CD4-positive, alpha-beta T cell (primary cell): ENCODE results near the gene TCF4. TPM values are rescaled to one million over a fixed set of nuclear protein-coding genes. Genes with fewer than 3 reads are reported as not detected.

ENCODE experiments used
- ATAC-seq: fragments of 200-7000 bp; cut with Tn5 transposase; one replicate; pipeline ENCODE4 v1.10.0; 2022; ENCODE audit warnings: mild to moderate bottlenecking; ENCODE audit not compliant: poor library complexity
- CTCF ChIA-PET: fragments of 350-600 bp; sonication (Branson Sonifier 250); formaldehyde crosslinking; loops from one replicate; lab custom pipeline; 2021; ENCODE audit warnings: antibody characterized with exemption, inconsistent platforms; lab: Charles Lee
- POLR2A ChIA-PET: fragments of 350-600 bp; sonication (Branson Sonifier 250); formaldehyde crosslinking; loops from one replicate; lab custom pipeline; 2021; ENCODE audit warnings: antibody characterized with exemption, inconsistent platforms; lab: Charles Lee
- DNase-seq, 14 experiments: peaks; one replicate each; pipeline ENCODE4 v3.0.0-alpha.2; 2013 to 2020; ENCODE audit warnings: mixed read lengths in 2 of 14
- H3K27ac ChIP-seq, 2 donors: one replicate each; pipeline versions ENCODE4 v1.5.1 to v1.7.0; 2013; ENCODE audit warnings: low read length in 2 of 2, low read depth in 1 of 2, mild to moderate bottlenecking in 1 of 2
- H3K27me3 ChIP-seq, 2 experiments: 1 replicate in 1 of 2; 2 replicates in 1 of 2; pipeline versions ENCODE4 v1.6.1 to v1.7.0; 2013; ENCODE audit warnings: low read length in 2 of 2, control low read depth in 1 of 2, mild to moderate bottlenecking in 1 of 2, moderate library complexity in 1 of 2; ENCODE audit not compliant: insufficient read depth in 2 of 2, control insufficient read depth in 1 of 2
- H3K36me3 ChIP-seq: one replicate; pipeline ENCODE4 v1.6.1; 2013; ENCODE audit warnings: low read length, control low read depth; ENCODE audit not compliant: insufficient read depth
- H3K4me1 ChIP-seq: one replicate; pipeline ENCODE4 v1.6.1; 2013; ENCODE audit warnings: low read length, control low read depth; ENCODE audit not compliant: insufficient read depth
- H3K4me3 ChIP-seq: one replicate; pipeline ENCODE4 v1.5.1; 2013; ENCODE audit warnings: mild to moderate bottlenecking, low read length, moderate library complexity
- H3K9me3 ChIP-seq, 2 experiments: 1 replicate in 1 of 2; 2 replicates in 1 of 2; pipeline versions ENCODE4 v1.6.1 to v1.7.0; 2013; ENCODE audit warnings: low read length in 2 of 2, mild to moderate bottlenecking in 2 of 2, control low read depth in 1 of 2, moderate library complexity in 1 of 2; ENCODE audit not compliant: control insufficient read depth in 1 of 2, insufficient read depth in 1 of 2
- H3K27ac Mint-ChIP-seq: one replicate; pipeline ENCODE4 v1.8.0; 2020; ENCODE audit warnings: mixed read lengths
- H3K27me3 Mint-ChIP-seq: one replicate; pipeline ENCODE4 v1.8.0; 2021; ENCODE audit warnings: mixed read lengths
- H3K36me3 Mint-ChIP-seq: one replicate; pipeline ENCODE4 v1.8.0; 2021; ENCODE audit warnings: low read depth, mixed read lengths
- H3K4me1 Mint-ChIP-seq: one replicate; pipeline ENCODE4 v1.8.0; 2021; ENCODE audit warnings: low read depth, mixed read lengths
- H3K4me3 Mint-ChIP-seq: one replicate; pipeline ENCODE4 v1.8.0; 2020; ENCODE audit warnings: mild to moderate bottlenecking, mixed read lengths
- H3K9me3 Mint-ChIP-seq: one replicate; pipeline ENCODE4 v1.8.0; 2020; ENCODE audit warnings: mixed read lengths
- intact Hi-C, 2 experiments: fragments of 100-400 bp; cut with DNase I in 1 of 2; cut with micrococcal nuclease in 1 of 2; formaldehyde crosslinking; loops; one replicate each; pipeline versions ENCODE4 v1.15.1 to v1.9.0; 2023 to 2025; cut with DNase I, micrococcal nuclease
- total RNA-seq, 174 experiments: library from RNA in 2 of 174; stranded (reverse) in 2 of 174; gene quantifications; one replicate each; pipeline ENCODE4 v1.2.3 and lab custom pipeline; 2021 to 2026
- TF ChIP-seq, protein P1 (sequence below): fragments of 200-600 bp; IDR thresholded peaks from one replicate; pipeline ENCODE4 v1.8.0; 2022; ENCODE audit warnings: antibody characterized with exemption, mild to moderate bottlenecking

TCF4 gene
- total RNA-seq, 2 experiments from 2014 or later: 3.0 to 3.2 TPM

DNA sequence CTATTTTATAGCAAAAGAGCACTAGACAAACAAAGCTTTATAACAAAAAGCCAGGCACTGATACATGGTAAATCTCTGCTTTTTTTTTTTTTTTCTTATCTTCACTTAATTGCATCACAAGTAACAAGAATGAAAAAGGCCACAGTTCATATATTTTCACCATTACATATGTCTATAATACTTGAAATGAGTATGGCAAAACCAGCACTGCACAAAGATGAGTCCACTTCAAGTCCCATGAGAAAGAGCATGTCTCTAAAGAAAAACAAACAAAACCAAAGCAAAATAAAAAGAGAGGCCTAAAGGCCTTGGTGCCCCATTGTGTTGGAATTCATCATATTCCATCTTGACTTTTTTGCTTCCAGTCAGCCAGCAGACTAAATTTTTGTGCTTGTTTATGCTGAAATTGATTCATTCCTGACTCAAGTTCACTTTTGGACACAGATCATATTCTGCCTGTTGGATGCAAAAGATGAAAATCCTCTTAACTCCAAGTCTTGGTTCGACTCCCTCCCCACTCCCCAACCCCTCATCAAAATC is 363.8 kb downstream of the TCF4 start:
- POLR2A ChIA-PET: no interaction called here
- CTCF ChIA-PET: no interaction called here
- Histone ChIP-seq H3K27ac (no peak overlapping the region), H3K4me1 (no peaks in the 10 kb centered on the region), H3K4me3 (no peak overlapping the region), H3K27me3 (no peaks in the 10 kb centered on the region), H3K36me3 (no peaks in the 10 kb centered on the region), H3K9me3 (peaks cover 0 to 4% of the 10 kb centered on the region in 2 experiments)
- Mint-ChIP-seq H3K9me3 (peaks cover under 1% of the 10 kb centered on the region), H3K4me1 (no peaks in the 10 kb centered on the region), H3K27ac (no peak overlapping the region), H3K27me3 (no peaks in the 10 kb centered on the region), H3K4me3 (no peak overlapping the region), H3K36me3 (no peaks in the 10 kb centered on the region)
- intact Hi-C loops: no loop called here
- no peak for ATAC-seq
- no peak for DNase-seq
- TF ChIP-seq, protein P1, sequence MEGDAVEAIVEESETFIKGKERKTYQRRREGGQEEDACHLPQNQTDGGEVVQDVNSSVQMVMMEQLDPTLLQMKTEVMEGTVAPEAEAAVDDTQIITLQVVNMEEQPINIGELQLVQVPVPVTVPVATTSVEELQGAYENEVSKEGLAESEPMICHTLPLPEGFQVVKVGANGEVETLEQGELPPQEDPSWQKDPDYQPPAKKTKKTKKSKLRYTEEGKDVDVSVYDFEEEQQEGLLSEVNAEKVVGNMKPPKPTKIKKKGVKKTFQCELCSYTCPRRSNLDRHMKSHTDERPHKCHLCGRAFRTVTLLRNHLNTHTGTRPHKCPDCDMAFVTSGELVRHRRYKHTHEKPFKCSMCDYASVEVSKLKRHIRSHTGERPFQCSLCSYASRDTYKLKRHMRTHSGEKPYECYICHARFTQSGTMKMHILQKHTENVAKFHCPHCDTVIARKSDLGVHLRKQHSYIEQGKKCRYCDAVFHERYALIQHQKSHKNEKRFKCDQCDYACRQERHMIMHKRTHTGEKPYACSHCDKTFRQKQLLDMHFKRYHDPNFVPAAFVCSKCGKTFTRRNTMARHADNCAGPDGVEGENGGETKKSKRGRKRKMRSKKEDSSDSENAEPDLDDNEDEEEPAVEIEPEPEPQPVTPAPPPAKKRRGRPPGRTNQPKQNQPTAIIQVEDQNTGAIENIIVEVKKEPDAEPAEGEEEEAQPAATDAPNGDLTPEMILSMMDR: no peak

DNA sequence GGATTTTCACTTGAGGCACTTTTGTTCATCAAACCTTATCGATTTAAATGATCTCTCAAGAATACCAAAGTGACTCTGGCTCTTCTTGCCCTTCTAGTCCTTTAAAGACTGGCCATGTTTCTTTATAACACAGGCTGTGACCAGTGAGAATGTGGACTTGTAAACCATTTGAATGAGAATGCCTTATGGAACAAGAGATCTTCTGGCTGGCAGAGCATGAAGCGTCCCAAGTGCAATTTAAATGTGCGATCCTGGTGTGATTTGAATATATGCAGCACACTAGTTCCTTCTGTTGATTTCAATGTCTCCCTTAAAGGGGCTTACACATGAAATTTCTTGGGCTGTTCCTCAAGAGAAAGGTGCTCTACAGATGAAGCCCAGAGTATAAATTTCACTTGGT is 366.4 kb downstream of the TCF4 start:
- Mint-ChIP-seq H3K27me3 (no peaks in the 10 kb centered on the region), H3K27ac (no peak overlapping the region), H3K9me3 (peaks cover 2% of the 10 kb centered on the region), H3K4me3 (no peak overlapping the region), H3K4me1 (no peaks in the 10 kb centered on the region), H3K36me3 (no peaks in the 10 kb centered on the region)
- H3K27me3 ChIP-seq: no peaks in the 10 kb centered on the region
- peaks cover 0 to 10% of the 10 kb centered on the region in 2 experiments for H3K9me3 ChIP-seq
- ChIA-PET CTCF (no interaction called here), POLR2A (no interaction called here)
- TF ChIP-seq, protein P1: no peak
- intact Hi-C loops: no loop called here
- ATAC-seq (no peak), DNase-seq (no peak)
- H3K27ac ChIP-seq: no peak overlapping the region
- no peaks in the 10 kb centered on the region for H3K36me3 ChIP-seq
- H3K4me3 ChIP-seq: no peak overlapping the region
- no peaks in the 10 kb centered on the region for H3K4me1 ChIP-seq

DNA sequence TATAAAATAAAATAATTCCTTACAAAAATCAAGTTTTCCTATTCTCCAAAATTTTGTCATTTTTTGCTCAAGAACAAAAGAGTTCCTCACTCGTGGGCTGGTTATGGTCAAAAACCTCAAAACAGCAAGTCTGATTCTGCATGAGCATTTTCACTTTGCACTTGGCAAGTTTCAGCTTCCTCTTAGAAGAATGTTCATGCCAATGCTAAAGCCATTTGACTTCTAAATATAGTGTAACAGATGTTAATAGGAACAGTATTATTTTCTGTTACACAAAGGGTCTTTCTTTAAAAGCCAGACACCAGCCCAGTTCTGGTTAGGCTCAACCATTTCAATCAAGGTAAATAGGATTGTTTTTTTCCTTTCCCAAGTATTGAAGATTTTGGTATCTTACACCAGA is 367.5 kb downstream of the TCF4 start:
- H3K36me3 ChIP-seq: no peaks in the 10 kb centered on the region
- DNase-seq (no peak), ATAC-seq (no peak)
- no peak overlapping the region for H3K27ac Mint-ChIP-seq
- no peaks in the 10 kb centered on the region for H3K36me3 Mint-ChIP-seq
- H3K4me3 ChIP-seq: no peak overlapping the region
- no peak overlapping the region for H3K4me3 Mint-ChIP-seq
- intact Hi-C loops: no loop called here
- ChIA-PET POLR2A (no interaction called here), CTCF (no interaction called here)
- no peaks in the 10 kb centered on the region for H3K4me1 Mint-ChIP-seq
- no peaks in the 10 kb centered on the region for H3K27me3 ChIP-seq
- H3K27me3 Mint-ChIP-seq: no peaks in the 10 kb centered on the region
- peaks cover 0 to 10% of the 10 kb centered on the region in 2 experiments for H3K9me3 ChIP-seq
- H3K27ac ChIP-seq: no peak overlapping the region
- no peaks in the 10 kb centered on the region for H3K4me1 ChIP-seq
- peaks cover 2% of the 10 kb centered on the region for H3K9me3 Mint-ChIP-seq
- TF ChIP-seq, protein P1: no peak
